Measurements from ENCODE around the gene SPTSSA.
"Not testable (repeated sequence)": the region's sequence is repeated elsewhere in the genome, so short reads cannot be mapped to it uniquely, and the experiment has no call there.

The SPTSSA gene

GRCh38 chr14:34426313-34427295, 35.4 kb downstream of the SPTSSA start:
- DNase-seq = no peak

GRCh38 chr14:34425095-34425851, 36.8 kb downstream of the SPTSSA start:
- no peak for DNase-seq

DNA sequence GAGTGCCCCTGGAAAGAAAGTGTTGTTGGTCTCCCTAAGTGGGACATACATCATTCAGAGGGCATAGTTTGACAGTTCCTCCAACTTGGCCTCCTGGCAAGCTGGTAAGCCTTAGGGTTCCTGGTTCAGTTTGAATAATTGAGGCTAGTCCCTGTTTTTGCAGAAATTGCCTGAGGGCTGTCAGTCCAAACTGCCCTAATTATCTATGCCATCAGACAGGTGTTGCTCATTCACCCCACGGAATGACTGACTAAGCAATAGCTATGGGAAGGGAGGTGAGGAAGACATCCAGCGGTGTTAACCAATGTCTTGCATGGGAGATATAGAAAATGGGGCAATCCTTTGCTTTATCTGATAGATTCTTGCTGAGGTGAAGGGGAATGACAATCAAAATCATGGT, 37.6 kb downstream of the SPTSSA start:
- DNase-seq = no peak

GRCh38 chr14:34423445-34423844, 38.6 kb downstream of the SPTSSA start:
- no peak for DNase-seq

GRCh38 chr14:34420547-34421150, 41.4 kb downstream of the SPTSSA start:
- no peak for DNase-seq

DNA sequence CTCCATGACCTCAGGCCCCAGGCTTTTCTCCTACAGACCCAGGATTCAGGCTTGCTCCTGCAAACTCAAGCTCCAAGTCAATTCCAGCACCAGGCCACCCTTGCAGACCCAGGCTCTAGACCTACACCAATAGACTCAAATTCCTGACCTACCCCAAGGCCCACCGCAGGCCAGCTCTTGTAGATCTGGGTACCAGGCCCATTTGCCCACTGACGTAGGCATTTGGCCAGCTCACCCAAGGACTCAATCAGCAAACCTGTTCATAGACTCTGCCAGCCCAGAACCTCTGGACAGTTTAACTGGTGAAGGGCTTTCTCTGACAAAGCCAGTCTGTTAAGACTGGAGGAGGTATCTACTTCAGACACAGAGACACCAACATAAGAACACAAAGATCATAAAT, 52.3 kb downstream of the SPTSSA start:
- DNase-seq = no peak

DNA sequence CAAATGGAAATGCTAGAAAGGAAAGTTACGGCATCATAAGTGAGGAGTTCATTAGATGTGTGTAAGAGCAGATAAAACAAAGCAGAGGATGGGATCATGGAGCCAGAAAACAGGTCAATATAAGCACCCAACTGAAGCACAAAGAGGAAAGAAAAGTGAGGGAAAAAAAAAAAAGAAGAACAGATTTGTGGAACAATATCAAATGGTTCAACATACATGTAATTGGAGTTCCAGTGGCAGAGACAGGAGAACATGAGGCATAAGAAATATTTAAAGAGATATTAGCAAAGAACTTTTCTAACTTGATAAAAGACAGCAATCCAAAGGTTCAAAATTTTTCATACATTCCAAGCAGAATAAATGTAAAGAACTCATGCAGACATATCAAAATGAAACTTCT, 54.1 kb downstream of the SPTSSA start:
- DNase-seq = no peak

DNA sequence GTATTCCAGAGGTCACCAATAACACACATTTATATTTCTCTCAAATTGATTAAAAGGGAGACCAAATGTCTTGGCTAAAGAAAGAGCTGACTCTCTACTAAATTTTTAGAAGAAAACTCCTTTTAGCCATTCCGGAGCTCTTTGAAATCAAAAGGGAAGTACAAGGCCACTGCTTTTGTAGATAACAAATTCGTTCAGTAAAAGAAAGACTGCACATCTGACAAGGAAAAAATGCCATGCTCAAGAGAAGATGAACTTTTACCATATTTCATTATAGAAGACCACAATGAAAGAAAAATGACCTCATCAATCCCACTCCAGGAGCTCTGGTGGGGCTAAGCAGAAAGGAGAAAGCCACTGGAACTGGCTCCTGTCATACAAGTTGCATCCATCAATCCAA, 57.6 kb downstream of the SPTSSA start:
- no peak for DNase-seq

DNA sequence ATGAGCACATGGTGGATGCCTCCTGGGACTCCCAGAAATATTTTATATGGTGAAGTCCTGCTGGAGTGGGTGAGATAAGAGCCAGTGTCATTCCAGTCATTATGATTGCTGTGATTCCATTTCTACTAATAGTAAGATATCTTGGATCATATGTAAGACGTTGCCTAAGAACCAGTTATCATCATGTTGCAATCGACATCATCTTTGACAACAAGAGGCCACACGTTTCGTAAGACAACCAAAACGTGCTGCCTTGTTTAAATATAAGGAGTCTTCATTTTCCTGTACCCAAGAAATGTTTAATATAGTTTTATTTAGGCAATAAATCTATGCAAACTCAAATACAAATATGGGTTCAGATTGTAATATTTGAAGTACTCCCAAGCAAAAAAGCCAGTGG, 58.4 kb downstream of the SPTSSA start:
- no peak for DNase-seq

DNA sequence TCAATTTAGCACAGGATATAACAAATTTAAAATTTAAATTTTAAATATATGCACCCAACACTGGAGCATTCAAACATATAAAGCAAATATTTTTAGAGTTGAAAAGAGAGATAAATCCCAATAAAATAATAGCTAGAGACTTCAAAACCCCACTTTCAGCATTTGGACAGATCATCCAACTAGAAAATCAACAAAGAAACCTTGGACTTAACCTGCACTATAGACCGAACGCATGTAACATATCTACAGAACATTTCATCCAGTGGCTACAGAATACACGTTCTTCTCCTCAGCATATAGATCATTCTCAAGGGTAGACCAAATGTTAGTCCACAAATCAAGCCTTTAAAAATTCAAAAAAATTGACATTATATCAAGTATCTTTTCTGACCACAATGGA, 64.0 kb downstream of the SPTSSA start:
- DNase-seq = no peak

GRCh38 chr14:34387974-34388516, 74.0 kb downstream of the SPTSSA start:
- DNase-seq = no peak

- DNase-seq = no peak
These were observed 75.1 kb downstream of the SPTSSA start for GRCh38 chr14:34386865-34387485.

GRCh38 chr14:34385881-34386280, 76.2 kb downstream of the SPTSSA start:
- DNase-seq = not testable (repeated sequence)

DNA sequence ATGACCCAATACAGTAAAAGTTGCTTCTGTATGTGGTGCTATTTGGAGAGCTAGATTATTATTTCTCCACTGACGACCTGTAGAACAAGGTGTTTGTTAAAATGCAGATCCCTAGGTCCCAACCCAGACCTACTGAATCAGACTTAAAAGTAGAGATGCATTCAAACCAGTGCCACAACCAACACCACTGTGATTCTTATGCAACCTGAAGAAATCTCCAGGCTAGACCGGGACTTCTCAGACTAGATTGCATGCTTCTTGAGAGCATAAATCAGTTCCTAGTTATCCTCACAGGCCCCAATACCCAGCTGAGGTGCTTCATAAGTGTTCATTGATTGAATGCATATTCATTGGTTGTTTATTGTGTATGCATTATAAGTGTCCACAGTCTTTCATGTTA, 78.2 kb downstream of the SPTSSA start:
- DNase-seq = no peak
